HG02798 (cell line): ENCODE results near the gene CFAP45.
A peak's percentile ranks its signal among the peaks of the same experiment; 100 is the strongest.

ENCODE experiments used
- ATAC-seq: cut with Tn5 transposase; IDR thresholded peaks from one replicate; pipeline ENCODE4 v1.9.1; 2021; ENCODE audit warnings: mild to moderate bottlenecking; ENCODE audit not compliant: unreplicated experiment, poor library complexity

Gene CFAP45

DNA sequence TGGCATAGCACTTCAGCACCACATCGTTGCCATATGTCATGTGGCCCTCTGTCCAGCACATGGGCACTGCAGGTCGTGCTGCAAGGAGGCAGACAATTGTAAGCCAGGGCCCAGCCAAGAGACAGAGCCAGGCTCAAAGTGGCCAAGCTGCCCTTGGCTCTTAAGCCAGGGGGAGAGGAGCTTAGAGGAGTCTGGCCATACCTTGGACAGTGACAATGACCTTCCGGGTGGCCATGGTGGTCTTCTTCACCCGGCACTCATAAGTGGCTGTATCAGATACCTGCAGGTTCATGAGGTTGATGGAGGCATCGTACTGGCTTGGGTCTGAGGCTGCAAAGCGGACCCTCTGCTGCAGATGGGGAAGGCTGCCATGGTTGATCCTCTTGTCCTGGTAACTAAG, 42.1 kb downstream of the CFAP45 start:
- ATAC-seq: no peak

DNA sequence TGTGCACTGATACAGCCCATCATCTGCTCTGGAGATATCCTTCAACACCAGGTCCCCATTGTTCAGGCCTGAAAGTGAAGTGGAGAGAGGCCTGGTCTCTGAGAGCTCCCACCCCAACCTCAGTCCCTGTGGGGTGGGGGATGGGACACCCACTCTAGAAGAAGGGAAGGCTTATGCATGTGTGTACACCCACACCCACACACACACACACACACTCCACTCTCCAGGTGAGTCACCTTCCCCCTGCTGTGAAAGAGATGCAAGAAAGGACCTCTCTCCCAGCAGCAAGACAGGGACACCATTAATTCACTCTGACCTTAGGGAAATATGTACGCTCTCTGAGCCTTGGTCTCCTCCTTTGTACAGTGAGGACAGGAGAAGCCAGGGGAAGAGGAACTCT, 43.4 kb downstream of the CFAP45 start:
- no peak for ATAC-seq

DNA sequence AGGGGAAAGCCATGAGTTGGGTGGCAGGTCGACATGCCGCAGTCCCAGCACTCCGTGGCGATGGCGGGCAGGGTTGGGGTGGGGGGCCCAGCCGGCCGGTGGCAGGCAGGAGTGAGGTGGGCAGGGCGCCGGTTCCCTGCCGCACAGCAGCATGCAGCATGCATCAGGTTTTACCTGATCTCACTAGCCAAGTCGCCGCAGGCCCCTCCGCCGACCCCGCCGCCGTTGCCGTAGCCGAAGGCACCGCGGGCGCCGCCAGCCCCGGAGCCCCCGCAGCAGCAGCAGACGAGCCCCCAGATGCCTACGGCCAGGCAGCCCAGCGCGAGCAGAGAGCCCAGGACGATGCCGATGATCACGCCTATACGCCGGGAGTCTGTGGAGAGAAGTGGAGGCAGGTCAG, 44.3 kb downstream of the CFAP45 start:
- ATAC-seq: no peak

DNA sequence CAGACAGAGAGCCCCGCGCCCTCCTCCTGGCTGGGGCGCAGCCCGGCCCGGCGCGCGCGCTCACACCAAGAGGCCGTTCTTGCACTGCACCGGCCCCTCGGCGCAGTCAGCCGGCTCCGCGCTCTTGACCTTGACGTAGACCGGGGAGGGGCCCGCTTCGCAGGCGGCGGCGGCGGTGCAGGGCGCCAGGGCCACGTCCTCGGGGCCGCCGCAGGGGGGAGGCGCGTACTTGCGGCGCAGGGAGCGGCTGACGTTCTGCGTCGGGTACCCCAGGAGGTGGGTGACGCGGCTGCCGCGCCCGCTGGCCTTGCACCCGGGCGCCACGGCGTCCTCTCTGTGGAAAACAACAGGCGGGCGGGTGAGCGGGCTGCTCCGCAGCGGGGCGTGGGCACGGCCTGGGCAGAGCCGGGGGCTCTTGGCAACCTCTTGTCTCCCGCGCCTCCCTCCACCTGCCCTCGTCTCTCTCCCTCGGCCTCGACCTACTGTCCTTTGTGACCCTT, 45.2 kb downstream of the CFAP45 start:
- ATAC-seq: peak; percentile 84

DNA sequence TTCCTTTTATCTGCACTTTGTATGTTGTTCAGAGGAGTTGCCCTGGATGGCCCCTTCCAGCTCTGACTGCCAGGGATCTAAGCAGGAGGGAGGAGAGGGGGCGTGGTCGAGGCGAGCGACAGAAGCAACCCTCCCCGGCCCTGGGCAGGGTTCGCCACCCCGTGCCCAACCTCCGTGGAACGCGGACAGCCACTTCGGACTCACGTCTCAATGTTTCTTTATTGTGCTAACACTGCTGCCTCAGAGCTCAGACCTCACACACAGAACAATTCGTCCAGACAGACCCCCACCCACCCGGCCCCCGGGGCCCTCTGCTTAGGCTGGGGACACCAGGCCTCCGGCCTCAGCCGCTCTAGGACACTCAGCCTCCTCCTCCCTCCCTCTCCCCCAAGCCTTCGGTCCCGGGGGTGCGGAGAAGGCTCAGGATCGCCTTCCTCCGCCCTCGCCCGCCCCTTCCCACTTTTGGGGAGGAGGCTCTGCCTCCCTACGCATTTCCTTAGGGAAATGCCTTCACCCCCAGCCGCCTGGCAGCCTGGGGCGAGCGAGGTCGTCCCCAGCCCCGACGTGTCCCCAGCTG, 45.8 kb downstream of the CFAP45 start:
- ATAC-seq: no peak

DNA sequence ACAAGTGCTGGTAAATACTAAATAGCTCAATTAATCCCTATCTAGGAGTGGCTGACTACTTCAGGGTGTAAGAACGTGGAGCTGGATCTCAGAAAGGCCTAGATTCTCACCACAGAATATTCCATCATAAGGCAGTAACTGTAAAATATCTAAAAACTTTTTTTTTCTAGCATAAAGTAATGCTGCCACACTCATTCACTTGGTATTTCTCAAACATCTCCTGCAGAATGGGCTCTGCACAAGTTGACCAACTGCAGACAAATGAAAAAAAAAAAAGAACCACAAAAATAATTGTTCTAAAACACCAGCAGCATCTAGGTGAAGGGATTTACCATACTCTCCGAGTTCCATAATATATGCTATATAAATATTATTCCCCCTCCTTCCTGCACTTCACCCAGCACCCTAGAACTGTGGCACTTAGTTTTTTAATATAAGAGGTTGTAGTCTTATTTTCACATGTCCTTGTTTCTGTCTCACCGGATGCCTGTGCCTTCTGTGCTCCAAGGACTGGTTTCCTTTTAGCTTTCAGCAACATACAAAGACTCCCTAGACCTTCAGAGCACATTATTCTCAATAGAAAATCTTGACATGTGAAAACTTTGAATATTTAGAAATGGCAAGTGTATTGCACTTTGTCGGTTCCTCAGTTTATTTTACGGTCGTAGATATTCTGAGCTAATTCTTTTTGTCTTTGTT, 46.4 kb downstream of the CFAP45 start:
- ATAC-seq: no peak

DNA sequence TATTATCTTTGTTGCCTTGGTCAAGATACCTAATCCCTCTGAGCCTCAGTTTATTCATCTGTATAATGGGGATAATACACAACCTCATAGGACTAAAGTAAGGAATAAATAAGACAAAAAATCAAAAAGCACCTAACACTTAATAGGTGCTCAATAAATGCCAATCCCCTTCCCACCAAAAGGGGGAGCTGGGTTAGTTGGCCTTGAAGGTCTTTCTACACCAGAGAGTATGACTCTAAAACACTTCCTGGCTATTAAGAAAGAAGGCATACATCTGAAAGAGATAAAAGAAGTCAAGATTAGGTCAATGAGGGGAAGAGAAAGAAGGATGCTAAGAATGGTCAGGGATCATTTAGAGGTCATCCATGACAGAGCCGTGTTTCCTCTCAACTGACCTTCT, 48.6 kb downstream of the CFAP45 start:
- ATAC-seq: no peak

DNA sequence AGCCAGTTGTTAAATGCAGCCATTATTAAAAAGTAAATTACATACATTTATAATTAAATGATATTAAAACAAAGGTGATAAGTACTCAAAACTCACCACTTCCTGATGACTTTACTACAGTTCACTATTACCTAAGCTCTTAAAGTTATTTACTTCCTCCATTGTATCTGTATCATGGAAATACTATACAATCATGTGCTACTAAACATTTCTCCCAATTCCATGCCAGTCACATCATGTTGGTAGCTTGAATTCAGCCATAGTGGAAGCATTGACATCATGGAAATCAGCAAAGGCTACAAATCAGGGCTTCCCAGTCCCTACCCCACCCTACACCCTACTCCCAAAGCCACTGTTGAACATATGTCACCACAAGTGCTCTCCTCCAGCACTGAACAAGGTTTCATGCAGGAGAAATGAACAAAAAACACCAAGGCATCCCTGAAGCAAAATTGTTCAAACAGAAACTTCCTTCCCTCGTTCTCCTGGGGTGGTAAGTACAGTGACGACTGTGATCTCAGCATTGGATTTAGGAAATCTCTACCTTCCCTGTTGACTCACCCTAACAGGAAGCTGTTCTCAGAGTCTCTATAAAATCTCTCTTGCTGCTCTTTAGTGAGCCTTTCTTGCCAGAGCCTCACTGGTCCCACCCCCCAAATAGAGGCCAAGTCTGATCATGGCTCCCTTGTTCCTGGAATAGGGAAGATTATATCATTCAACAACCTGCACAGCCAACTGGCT, 50.2 kb downstream of the CFAP45 start:
- no peak for ATAC-seq

DNA sequence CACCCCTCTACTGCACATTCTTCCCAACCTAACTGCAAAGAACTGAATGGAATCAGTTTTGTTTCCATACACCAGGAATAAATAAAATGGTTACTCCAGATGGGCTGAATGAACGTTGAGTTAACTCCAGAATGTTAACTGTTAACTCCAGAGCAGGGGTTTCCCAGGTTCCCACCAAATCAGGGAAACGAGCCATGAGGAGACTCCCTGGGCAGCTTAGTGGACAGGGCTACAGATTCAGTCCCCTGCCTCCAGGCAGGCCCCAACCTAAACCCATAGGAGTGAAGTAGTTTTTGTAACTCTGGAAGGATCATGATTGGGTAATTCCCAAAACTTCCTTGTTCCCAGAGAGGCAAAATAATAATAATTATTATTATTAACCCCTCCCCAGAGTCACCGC, 51.6 kb downstream of the CFAP45 start:
- ATAC-seq: no peak

DNA sequence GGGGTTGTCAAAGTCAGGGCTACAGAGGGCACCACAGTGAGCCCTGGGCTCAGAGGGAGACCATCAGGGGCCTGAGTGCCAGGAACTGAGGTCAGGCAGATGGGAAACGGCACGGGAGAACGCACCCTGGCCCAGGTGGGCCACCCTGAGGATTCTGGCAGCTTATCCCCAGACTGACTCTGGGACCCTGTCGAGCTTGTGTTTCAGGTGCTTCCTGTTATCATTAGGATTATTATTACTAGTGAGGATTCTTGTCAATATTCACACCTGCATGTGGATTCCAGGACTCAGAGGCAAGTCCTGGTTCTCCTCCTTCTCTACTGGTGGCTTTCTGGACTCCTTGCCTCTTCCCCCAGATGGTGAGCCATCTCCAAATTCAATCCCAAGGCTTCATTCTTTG, 52.7 kb downstream of the CFAP45 start:
- no peak for ATAC-seq

DNA sequence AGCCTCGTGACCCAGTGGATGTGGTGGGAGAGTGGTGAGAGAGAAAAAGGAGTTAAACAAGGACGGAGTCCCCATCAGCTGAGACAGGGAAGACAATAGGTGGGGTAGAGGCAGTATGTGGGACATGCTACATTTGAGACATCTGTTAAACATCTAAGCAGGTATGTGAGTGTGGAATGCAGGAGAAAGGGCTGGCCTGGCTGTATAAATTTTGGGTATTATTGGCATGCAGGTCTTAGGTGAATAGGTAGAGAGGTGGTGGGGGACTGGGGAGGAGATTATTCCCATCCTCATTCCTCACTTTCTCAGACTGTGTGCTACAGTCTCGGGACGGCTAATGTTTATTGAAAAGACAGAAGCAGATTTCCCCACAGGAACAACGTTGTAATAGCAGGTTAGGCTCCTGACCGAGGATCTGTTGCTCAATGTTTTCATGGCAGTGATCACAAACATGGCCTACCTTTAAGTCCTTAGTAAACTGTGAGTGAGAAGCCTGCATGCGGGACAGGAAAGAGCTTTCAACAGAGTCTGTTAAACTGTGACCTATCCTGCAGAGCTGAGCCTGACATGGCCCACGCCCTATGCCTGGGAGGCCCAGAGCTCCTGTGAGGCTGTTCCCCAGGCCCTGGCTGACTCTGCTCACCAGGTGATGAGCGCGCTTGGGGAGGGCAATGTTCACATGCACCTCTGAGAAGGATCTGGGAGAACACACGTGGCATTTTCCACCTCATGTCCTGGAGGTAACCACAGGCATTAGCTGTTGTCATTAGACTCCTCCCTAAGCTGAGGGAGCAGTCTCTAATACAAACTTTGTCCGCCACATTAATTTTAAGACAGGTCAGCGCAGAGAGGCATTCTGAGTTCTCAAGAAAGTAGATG, 54.0 kb downstream of the CFAP45 start:
- ATAC-seq: no peak

DNA sequence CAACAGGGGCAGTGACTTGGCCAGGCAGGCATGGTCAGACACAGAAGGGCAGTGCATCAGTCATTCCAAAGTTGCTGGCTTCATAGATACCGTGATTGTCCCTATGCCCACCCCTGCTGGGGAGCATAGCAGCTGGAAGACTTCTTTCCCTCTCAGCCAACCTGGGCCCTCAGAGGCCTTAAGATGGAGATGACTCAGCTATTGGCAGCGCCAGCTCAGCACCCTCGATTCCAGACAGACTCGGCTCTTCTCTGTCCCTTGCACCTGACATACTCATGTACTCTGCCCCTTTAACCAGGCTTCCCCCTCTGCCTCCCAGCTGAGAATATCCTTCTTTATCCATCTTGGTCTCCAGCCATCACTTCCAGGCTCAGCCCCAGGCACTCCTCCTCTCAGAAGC, 56.5 kb downstream of the CFAP45 start:
- no peak for ATAC-seq

DNA sequence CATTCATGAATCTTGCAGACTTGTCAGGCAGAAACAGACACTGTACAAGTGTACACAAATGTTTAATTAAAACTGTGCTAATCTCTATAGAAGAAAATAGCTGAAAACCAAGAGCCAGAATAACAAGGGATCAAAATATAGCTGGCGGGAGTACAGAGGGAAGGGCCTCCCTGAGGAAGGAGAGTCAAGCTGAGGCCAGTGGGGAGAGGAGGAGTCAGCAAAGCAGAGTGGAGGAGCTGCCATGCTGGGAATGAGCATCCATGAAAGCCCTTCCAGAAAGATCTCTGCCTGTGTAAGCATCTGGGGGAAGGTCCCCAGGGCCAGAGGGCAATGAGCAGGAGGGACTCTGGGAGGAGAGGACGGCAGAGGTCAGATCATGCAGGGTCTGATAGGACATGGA, 58.2 kb downstream of the CFAP45 start:
- no peak for ATAC-seq

DNA sequence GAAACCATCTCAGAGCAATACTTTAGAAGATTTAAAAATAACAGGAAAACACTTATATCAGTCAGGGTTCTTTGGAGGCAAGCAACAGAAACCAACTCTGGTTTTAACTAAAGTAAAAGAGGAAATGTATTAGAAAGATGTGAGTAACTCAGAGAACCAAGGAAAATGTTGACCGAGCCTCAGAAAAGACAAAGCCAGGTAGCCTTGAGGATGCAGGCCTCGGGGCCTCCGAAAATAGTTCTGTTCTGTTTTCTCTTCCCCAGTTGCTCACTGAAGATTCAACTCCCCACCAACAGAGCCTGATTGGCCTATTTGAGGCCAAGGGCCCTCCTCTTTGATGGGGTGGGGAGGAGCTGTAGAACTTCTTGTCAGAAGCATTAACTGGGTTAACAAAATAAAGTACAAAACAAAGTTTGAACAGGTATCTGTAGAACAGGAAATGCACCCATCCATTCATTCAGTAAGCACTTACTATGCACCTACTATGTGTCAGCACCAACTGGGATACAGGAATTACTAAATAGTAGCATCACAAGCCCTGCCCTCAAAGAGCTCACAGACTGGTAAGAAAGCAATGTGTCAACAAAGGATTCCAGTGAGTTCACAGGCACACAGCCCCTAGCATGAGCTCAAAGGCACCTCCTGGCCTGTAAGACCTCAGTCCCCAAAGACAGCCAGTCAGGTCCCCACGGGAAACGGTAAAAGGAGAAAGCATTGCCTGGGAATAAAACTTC, 60.7 kb downstream of the CFAP45 start:
- peak; percentile 70 for ATAC-seq

DNA sequence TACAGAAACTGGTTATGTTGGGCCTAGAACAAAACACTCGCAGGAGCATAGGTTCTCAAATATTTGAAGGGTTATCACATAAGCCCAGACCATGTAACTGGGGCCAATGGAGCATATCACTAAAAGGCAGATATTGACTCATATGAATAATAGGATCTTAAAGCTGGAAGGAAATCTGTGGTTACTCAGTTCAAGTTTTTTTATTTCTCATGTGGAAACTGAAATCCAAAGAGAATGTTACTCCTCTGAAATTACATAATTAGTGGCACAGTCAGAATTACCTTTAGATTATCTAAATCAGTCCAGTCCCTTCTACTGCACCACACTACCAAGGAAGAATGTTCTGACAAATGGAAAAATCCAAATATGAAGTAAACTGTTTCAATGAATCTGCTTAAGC, 61.2 kb downstream of the CFAP45 start:
- peak; percentile 33 for ATAC-seq

DNA sequence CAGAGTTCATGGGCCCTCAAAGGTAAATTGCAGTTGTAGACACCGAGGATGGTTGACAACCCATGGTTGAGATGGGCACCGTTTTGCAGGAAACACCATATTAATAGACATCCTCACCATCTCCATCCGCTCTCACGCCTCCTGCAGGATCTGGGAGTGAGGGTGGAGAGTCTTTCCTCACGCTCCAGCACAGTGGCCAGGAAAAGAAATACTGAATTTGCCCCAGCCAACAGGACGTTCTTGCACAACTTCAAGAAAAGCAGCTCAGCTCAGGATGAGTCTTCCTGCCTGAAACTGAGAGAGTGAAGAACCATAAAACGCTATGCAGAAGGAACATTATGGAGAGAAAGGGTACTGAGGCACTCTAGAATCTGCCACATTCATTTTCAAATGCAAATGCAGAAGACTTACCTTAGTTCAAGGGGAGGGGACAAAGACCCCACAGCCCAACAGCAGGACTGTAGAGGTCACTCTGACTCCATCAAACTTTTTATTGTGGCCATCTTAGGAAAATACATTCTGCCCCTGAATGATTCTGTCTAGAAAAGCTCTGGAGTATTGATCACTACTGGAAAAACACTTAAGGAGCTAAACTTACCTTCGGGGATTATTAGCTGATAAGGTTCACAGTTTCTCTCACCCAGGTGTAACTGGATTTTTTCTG, 64.0 kb downstream of the CFAP45 start:
- no peak for ATAC-seq

DNA sequence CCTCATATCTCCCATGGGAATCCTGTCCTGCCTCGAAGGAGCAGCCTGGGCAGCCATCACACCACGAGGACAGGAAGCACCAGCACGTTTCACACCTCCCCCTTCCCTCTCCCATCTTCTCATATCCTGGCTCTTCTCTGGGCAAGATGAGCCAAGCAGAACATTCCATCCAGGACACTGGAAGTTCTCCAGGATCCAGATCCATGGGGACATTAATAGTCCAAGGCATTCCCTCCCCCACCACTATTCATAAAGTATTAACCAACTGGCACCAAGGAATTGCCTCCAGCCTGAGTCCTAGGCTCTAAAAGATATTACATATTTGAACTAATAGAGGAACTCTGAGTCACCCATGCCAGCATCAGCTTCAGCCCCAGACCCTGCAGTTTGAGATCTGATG, 64.6 kb downstream of the CFAP45 start:
- no peak for ATAC-seq

DNA sequence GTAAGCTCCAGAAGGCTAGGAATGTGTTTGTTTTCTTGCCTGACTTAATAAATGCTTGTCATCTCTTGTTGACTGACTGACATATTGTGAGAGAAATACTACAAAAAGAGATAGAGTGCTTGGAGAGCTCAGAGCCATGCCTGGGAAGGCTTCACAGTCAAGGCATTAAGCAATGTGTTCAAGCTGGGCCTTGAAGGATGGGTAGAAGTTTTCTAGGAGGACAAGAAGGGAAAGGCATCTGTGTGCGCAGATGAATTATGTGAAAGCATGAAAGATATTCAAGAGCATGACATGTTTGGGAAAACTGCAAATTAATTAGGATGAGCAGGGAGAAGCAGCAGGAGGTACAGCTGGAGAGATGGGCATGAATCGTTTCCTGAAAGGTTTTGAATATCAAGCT, 67.7 kb downstream of the CFAP45 start:
- ATAC-seq: no peak

DNA sequence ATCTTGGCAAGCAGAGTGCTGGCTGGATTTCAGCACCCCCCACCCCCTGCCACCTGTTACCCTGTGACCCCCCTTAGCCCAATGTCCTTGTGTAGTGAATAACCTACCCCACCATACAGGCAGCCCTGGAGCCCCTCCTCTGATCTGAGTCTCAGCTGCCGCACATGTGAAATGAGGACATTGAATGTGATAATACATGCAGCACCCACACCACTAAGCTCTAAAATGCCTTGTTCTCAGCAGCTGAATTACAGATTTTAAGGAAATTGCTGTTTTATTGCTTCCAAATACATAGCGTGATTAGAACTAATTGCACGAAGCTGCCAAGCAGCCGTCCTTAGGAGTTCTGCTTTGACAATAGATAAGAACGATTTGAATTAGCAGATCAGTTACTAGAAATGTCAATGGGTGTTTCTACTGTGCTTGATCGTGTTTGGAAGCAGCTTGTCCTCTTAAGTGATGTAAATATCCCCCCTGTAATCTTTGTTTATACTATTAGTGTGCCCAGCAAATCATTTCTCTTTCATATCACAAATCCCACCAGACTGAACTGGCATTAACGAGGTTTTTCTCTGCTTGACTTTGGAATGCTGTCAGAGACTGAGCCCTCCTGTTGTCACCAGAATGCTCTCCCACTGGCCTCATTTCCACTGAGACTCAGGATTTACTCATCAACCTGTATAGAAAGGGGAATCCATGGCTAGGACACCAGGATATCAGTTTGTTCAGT, 68.4 kb downstream of the CFAP45 start:
- no peak for ATAC-seq
